ENCODE results near the gene TCEAL7. TPM values are rescaled to one million over a fixed set of nuclear protein-coding genes. Genes with fewer than 3 reads are reported as not detected.
A peak's percentile ranks its signal among the peaks of the same experiment; 100 is the strongest.

TCEAL7 gene
- total RNA-seq, 1 donor from 2014 or later, result 3.2 TPM

DNA sequence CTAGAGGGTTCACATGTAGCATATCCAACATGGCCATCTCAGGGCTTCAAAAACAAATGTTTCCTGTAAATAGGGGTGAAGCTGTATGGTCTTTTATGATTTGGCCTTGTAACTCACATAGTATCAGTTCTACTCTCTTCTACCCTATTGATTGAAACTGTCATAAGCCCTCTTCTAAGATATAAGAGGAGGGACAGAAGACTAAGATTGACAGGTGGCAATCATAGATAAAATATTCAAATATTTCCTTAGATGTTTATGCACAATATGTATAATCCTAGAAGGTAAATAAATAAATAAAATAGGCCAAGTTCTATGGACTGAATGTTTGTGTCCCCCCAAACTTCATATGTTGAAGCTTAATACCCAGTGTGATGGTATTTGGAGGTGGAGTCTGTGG, 39.4 kb downstream of the TCEAL7 start:
- Histone ChIP-seq H3K4me3 (no peak overlapping the region), H3K27ac (no peak overlapping the region), H3K27me3 (ENCODE audit: low read depth) (no peaks in the 10 kb centered on the region), H3K9me3 (no peaks in the 10 kb centered on the region), H3K4me1 (no peaks in the 10 kb centered on the region), H3K36me3 (no peaks in the 10 kb centered on the region)
- DNase-seq (no peak), ATAC-seq (no peak)
- intact Hi-C loops (cut with DNase I), result no loop called here
- TF ChIP-seq, protein P1, sequence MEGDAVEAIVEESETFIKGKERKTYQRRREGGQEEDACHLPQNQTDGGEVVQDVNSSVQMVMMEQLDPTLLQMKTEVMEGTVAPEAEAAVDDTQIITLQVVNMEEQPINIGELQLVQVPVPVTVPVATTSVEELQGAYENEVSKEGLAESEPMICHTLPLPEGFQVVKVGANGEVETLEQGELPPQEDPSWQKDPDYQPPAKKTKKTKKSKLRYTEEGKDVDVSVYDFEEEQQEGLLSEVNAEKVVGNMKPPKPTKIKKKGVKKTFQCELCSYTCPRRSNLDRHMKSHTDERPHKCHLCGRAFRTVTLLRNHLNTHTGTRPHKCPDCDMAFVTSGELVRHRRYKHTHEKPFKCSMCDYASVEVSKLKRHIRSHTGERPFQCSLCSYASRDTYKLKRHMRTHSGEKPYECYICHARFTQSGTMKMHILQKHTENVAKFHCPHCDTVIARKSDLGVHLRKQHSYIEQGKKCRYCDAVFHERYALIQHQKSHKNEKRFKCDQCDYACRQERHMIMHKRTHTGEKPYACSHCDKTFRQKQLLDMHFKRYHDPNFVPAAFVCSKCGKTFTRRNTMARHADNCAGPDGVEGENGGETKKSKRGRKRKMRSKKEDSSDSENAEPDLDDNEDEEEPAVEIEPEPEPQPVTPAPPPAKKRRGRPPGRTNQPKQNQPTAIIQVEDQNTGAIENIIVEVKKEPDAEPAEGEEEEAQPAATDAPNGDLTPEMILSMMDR (IDR thresholded peaks at IDR 0.05), result no peak

DNA sequence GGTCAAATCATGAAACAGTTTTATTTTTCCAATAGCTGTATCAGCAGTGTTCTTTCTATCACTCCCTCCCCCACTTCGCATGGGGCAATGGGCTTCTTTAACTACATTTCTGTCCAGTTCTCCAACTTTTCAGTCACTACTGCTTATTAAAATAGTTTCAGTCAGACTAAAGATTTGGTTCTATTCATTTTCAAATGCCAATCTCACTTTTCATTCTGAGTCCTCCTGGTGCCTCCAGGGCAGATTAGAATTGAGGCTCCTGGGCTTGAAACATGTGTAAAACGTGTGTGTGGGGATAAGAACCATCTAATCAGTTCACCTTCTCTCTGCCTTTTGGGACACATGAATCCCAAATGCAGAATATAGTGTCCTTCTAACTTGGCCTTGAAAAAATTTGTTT, 42.8 kb downstream of the TCEAL7 start:
- Histone ChIP-seq H3K9me3 (no peaks in the 10 kb centered on the region), H3K36me3 (no peaks in the 10 kb centered on the region), H3K27me3 (ENCODE audit: low read depth) (no peaks in the 10 kb centered on the region), H3K27ac (no peak overlapping the region), H3K4me1 (no peaks in the 10 kb centered on the region), H3K4me3 (no peak overlapping the region)
- no peak for DNase-seq
- intact Hi-C loops (cut with DNase I), result no loop called here
- no peak for ATAC-seq
- TF ChIP-seq, protein P1 (IDR thresholded peaks at IDR 0.05), result no peak

DNA sequence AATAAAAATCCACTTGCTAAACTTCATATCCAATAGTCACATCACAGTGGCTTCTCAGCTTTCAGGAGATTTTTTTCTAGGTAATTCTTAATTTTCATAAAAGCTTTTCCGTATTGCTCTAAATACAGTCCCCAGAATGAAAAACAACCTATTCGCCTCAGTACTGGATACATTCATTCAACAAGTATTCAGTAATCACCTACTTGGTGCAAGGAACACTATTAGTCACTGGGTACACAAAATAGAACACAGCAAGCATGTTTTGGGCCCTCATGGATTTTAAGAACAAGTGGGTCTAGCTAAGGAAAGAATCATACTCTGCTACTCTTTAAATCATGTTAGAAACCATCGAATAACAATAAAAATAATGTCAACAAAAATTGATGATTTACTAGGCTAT, 43.5 kb downstream of the TCEAL7 start:
- TF ChIP-seq, protein P1 (IDR thresholded peaks at IDR 0.05), result no peak

DNA sequence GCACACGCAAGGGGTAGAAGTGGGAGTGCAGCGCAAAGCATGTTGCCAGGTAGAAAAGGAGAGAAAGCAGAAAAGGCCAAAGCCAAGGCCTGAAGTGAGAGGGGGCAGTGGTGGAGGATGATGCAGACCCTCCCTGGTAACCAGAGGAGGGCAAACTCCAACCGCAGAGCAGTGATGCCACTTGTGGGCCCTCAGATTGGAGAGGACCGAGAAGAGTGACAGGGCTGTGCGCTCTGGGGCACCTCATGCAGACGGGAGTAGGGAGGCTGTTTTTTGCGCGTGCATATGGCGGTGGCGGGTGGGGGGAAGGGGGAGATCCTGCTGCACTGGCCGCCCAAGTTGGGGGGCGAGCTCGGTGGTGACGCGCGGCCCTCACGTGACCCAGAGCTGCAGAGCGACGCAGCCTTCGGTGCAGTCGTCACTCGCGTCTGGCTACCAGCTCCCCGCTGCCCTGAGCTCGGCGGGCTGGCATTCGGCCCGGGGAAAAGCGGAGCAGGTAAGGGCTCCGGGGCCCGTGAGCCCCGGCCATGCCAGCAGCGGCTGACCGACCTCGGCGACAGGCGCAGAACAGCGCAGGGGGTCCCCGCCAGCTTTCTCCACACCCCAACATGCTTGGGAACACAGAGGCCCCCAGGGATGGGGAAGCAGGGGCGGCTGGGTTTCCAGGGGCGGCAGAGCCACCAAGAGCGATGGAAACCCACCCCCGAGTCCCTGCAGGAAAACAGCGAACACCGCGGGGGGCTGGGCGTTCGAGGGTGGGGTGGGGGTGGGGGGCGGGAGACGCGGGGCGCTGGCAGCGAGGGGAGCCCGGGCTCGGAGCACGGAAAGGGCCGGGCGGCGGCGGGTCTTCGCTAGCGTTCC, 46.3 kb downstream of the TCEAL7 start, which contains the start of gene BEX3:
TSS of gene BEX3 (plus strand) at position 421 of the 861 bp plus-strand sequence. CDS start 984 bp downstream, outside the sequence.
- H3K9me3 ChIP-seq, result no peaks in the 10 kb centered on the region
- DNase-seq (peak; percentile 68), ATAC-seq (peak; percentile 90)
- peak within 1 kb of the TSS; percentile 64 for H3K4me3 ChIP-seq
- TF ChIP-seq, protein P1 (IDR thresholded peaks at IDR 0.05), result no peak
- no peaks in the 10 kb centered on the region for H3K36me3 ChIP-seq
- intact Hi-C loops (cut with DNase I), result no loop called here
- peak within 1 kb of the TSS; percentile 83 for H3K27ac ChIP-seq
- no peaks in the 10 kb centered on the region for H3K4me1 ChIP-seq
- H3K27me3 ChIP-seq (ENCODE audit: low read depth), result no peaks in the 10 kb centered on the region

More for the DNA sequence above, 43.5 kb downstream of the TCEAL7 start:
- H3K27ac ChIP-seq, result no peak overlapping the region
- intact Hi-C loops (cut with DNase I), result no loop called here
- ATAC-seq (no peak), DNase-seq (no peak)
- H3K4me3 ChIP-seq, result no peak overlapping the region
- H3K9me3 ChIP-seq, result no peaks in the 10 kb centered on the region
- no peaks in the 10 kb centered on the region for H3K36me3 ChIP-seq
- H3K27me3 ChIP-seq (ENCODE audit: low read depth), result no peaks in the 10 kb centered on the region
- no peaks in the 10 kb centered on the region for H3K4me1 ChIP-seq

DNA sequence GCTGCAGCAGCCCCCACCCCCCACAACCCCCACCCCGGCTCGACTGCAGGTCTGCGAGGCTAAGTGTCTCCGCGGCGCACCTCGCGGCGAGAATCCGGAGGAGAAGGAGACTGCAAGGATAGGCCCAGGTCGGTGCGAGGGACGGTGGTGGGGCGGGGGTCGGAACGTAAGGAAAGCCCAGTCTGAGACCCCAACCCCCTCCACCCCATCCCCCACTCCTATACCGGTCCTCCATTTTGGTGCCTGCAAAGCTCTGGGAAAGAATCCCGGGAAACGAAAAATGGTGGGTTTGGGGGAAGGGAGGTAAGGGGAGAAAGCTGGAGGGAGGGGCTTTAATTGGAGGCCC, 46.9 kb downstream of the TCEAL7 start:
- H3K36me3 ChIP-seq, result no peaks in the 10 kb centered on the region
- intact Hi-C loops (cut with DNase I), result no loop called here
- no peaks in the 10 kb centered on the region for H3K27me3 ChIP-seq (ENCODE audit: low read depth)
- H3K9me3 ChIP-seq, result no peaks in the 10 kb centered on the region
- no peaks in the 10 kb centered on the region for H3K4me1 ChIP-seq
- DNase-seq, result no peak
- peak overlapping the region; percentile 64 for H3K4me3 ChIP-seq
- peak; percentile 71 to 73 for ATAC-seq
- peak overlapping the region; percentile 83 for H3K27ac ChIP-seq
- TF ChIP-seq, protein P1 (IDR thresholded peaks at IDR 0.05), result no peak
